ENCODE data around the gene SMIM9. TPM values are rescaled to one million over a fixed set of nuclear protein-coding genes. Genes with fewer than 3 reads are reported as not detected.

Gene SMIM9
- total RNA-seq, 1 experiment from 2014 or later, result not detected

DNA sequence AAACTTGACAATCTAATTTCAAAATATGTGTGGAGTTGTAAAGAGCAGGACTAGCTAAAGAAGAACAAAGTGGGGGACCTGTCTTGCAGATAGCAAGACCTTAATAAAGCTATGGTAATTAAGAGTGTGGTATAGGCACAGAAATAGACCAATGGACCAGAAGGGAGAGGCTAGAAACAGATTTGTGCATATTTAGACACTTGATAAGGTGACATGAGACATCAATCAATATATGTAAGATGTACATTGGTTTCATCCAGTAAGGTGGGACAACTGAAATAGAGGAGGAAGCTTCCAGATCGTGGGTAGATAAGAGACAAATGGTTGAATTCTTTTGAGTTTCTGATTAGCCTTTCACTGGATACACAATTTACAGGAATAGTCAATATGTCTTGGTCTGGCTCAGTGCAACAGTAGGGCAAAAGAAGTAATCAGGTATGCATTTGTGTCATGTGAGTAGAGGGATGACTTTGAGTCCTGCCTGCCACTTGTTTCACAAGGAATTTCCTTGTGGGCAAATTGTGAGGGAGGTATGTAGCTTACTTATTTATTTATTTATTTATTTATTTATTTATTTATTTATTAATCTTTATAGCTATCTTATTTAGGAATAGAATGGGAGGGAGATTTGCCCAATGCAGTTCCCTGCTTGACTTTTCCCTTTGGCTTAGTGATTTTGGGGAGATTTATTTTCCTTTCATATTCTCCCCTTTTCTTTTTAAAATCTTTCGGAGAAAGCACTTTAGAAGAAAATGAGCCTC, 21.9 kb downstream of the SMIM9 start:
- CTCF ChIA-PET, result no interaction called here
- DNase-seq, result no peak

DNA sequence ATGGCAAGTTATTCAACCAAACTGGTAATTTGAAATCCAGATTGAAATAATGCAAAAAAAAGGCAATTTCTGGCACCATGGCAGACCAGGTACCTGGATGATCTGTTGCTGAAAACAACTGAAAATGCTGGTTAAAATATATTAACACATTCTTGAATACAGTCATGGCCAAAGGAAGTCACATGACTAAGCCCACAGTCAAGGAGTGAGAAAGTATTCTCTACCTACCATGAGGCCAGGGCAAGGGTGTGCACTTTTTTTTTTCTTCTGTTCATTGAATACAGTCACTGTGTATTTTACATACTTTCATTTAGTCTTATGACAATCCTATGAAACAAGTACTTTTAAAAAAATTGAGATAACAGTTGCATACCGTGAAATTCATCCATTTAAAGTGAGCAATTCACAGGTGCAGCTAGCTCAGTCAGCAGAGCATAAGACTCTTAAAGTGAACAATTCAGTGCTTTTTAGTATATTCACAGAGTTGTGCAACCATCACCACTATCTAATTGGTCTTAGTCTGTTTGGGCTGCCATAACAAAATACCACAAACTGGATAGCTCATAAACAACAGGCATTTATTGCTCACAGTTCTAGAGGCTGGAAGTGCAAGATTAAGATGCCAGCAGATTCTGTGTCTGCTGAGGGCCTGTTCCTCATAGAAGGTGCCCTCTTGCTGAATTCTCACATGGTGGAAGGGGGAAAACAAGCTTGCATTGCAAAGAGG, 24.4 kb downstream of the SMIM9 start:
- no peaks in the 10 kb centered on the region for H3K9me3 Mint-ChIP-seq (ENCODE audit: low read depth, unreplicated experiment)

More for the DNA sequence above, 21.9 kb downstream of the SMIM9 start:
- peaks cover 5% of the 10 kb centered on the region for H3K36me3 Mint-ChIP-seq (ENCODE audit: insufficient read depth, unreplicated experiment)
- H3K4me3 Mint-ChIP-seq (ENCODE audit: low read depth, unreplicated experiment), result no peak overlapping the region
- no peaks in the 10 kb centered on the region for H3K4me1 Mint-ChIP-seq (ENCODE audit: low read depth, unreplicated experiment)
- BruUV-seq (replicated peaks), result no TSS peak
- H3K27ac Mint-ChIP-seq (ENCODE audit: unreplicated experiment), result no peak overlapping the region
- peaks cover 54% of the 10 kb centered on the region for H3K27me3 Mint-ChIP-seq (ENCODE audit: unreplicated experiment)
- no peaks in the 10 kb centered on the region for H3K9me3 Mint-ChIP-seq (ENCODE audit: low read depth, unreplicated experiment)
- intact Hi-C loops (cut with micrococcal nuclease; ENCODE audit: unreplicated experiment), result no loop called here
- TF ChIP-seq, protein P1, sequence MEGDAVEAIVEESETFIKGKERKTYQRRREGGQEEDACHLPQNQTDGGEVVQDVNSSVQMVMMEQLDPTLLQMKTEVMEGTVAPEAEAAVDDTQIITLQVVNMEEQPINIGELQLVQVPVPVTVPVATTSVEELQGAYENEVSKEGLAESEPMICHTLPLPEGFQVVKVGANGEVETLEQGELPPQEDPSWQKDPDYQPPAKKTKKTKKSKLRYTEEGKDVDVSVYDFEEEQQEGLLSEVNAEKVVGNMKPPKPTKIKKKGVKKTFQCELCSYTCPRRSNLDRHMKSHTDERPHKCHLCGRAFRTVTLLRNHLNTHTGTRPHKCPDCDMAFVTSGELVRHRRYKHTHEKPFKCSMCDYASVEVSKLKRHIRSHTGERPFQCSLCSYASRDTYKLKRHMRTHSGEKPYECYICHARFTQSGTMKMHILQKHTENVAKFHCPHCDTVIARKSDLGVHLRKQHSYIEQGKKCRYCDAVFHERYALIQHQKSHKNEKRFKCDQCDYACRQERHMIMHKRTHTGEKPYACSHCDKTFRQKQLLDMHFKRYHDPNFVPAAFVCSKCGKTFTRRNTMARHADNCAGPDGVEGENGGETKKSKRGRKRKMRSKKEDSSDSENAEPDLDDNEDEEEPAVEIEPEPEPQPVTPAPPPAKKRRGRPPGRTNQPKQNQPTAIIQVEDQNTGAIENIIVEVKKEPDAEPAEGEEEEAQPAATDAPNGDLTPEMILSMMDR (IDR thresholded peaks at IDR 0.05; ENCODE audit: unreplicated experiment), result no peak

DNA sequence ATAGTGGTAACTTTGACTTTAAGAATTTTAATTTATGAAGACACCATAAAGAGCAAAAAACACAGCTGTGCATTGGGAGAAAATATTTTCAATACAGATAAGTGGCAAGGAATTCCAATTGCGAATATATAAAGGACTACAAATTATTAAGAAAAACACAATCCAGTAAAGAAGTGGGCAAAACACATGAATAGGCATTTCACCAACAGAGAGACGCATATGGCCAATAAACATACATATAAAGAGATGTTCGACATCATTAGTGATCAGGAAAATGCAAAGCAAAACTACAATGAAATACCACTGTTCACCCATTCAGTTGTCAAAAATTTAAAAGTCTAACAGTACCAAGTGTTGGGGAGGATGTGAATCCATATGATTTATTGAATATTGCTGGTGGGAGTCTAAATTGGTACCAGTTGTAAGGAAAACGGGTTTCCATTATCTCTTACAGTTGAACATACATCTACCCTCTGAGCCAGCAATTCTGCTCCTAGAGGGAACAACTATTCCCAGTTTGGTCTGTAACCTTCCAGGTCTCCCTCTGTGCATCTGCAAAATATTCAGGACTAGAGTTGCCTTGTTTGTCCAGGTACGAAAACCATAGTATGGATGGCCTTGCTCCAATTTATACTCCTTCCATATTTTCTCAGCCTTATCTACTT, 27.5 kb downstream of the SMIM9 start:
- Mint-ChIP-seq H3K36me3 (ENCODE audit: insufficient read depth, unreplicated experiment) (peaks cover 9% of the 10 kb centered on the region), H3K9me3 (ENCODE audit: low read depth, unreplicated experiment) (no peaks in the 10 kb centered on the region), H3K27ac (ENCODE audit: unreplicated experiment) (no peak overlapping the region), H3K27me3 (ENCODE audit: unreplicated experiment) (peaks cover 67% of the 10 kb centered on the region), H3K4me3 (ENCODE audit: low read depth, unreplicated experiment) (no peak overlapping the region), H3K4me1 (ENCODE audit: low read depth, unreplicated experiment) (peaks cover 7% of the 10 kb centered on the region)
- CTCF ChIA-PET, result no interaction called here
- TF ChIP-seq, protein P1 (IDR thresholded peaks at IDR 0.05; ENCODE audit: unreplicated experiment), result no peak
- intact Hi-C loops (cut with micrococcal nuclease; ENCODE audit: unreplicated experiment), result no loop called here
- BruUV-seq (replicated peaks), result no TSS peak
- no peak for DNase-seq

More for the DNA sequence above, 24.4 kb downstream of the SMIM9 start:
- Mint-ChIP-seq H3K27me3 (ENCODE audit: unreplicated experiment) (peaks cover 55% of the 10 kb centered on the region), H3K27ac (ENCODE audit: unreplicated experiment) (no peak overlapping the region), H3K36me3 (ENCODE audit: insufficient read depth, unreplicated experiment) (peaks cover 11% of the 10 kb centered on the region), H3K4me1 (ENCODE audit: low read depth, unreplicated experiment) (no peaks in the 10 kb centered on the region), H3K4me3 (ENCODE audit: low read depth, unreplicated experiment) (no peak overlapping the region)
- intact Hi-C loops (cut with micrococcal nuclease; ENCODE audit: unreplicated experiment), result no loop called here
- no peak for DNase-seq
- CTCF ChIA-PET, result no interaction called here
- TF ChIP-seq, protein P1 (IDR thresholded peaks at IDR 0.05; ENCODE audit: unreplicated experiment), result no peak
- BruUV-seq (replicated peaks), result no TSS peak

DNA sequence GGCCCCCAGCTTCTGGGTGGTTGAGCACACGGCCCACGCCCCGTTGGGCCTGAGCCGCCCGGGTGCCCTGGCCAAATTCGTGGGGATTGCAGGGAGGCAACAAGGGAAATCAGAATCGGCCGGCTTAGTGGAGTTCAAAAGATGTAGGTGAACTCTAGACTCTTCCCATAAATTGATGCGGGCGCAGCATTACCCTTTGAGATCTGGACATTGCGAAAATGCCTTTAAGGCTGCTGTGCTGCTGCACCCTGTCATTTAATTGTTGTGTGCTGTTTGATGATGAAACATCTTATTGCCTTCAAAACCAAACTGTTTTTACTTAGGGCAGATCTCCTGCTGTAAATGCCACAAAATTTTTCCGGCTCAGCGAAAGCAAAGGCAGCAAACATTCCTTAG, 28.8 kb downstream of the SMIM9 start:
- TF ChIP-seq, protein P1 (IDR thresholded peaks at IDR 0.05; ENCODE audit: unreplicated experiment), result no peak
- Mint-ChIP-seq H3K36me3 (ENCODE audit: insufficient read depth, unreplicated experiment) (peaks cover 9% of the 10 kb centered on the region), H3K27ac (ENCODE audit: unreplicated experiment) (no peak overlapping the region), H3K4me3 (ENCODE audit: low read depth, unreplicated experiment) (peak overlapping the region; percentile 83), H3K4me1 (ENCODE audit: low read depth, unreplicated experiment) (peaks cover 12% of the 10 kb centered on the region), H3K27me3 (ENCODE audit: unreplicated experiment) (peaks cover 61% of the 10 kb centered on the region), H3K9me3 (ENCODE audit: low read depth, unreplicated experiment) (no peaks in the 10 kb centered on the region)
- CTCF ChIA-PET, result interaction anchor here (0.8 kb wide), 1 partner anchor 43 kb away, joined by 4 read pairs; the partner anchor contains the start of gene DKC1
- BruUV-seq (replicated peaks), result no TSS peak
- intact Hi-C loops (cut with micrococcal nuclease; ENCODE audit: unreplicated experiment), result no loop called here
- DNase-seq, result no peak

Measured in Calu3 (cell line).